Neutrophil (primary cell): ENCODE results near the gene CACNA1I.

Source experiments
- H3K27ac ChIP-seq: fragments of 200-600 bp; sonication (generic); 2 replicates; pipeline ENCODE4 v1.5.1; 2016; ENCODE audit warnings: mild to moderate bottlenecking, moderate library complexity
- H3K27me3 ChIP-seq: fragments of 200-600 bp; sonication (generic); 2 replicates; pipeline ENCODE4 v1.6.0; 2016; ENCODE audit warnings: mild to moderate bottlenecking
- H3K36me3 ChIP-seq: fragments of 200-600 bp; sonication (generic); 2 replicates; pipeline ENCODE4 v1.5.1; 2017
- H3K4me1 ChIP-seq, 2 experiments: fragments of 200-600 bp in 1 of 2; sonication (generic) in 1 of 2; 1 replicate in 1 of 2; 2 replicates in 1 of 2; pipeline versions ENCODE4 v1.5.1 to v1.6.1; 2013 to 2016; ENCODE audit warnings: low read depth in 1 of 2, low read length in 1 of 2, mild to moderate bottlenecking in 1 of 2, moderate library complexity in 1 of 2; ENCODE audit not compliant: control insufficient read depth in 1 of 2, insufficient read depth in 1 of 2
- H3K4me3 ChIP-seq, 2 experiments: fragments of 200-600 bp in 1 of 2; sonication (generic) in 1 of 2; 1 replicate in 1 of 2; 2 replicates in 1 of 2; pipeline ENCODE4 v1.5.1; 2013 to 2016; ENCODE audit warnings: low read depth in 1 of 2, low read length in 1 of 2, mild to moderate bottlenecking in 1 of 2, moderate library complexity in 1 of 2
- H3K9me3 ChIP-seq: fragments of 200-600 bp; sonication (generic); 2 replicates; pipeline ENCODE4 v1.5.1; 2016
- CTCF ChIP-seq: fragments of 200-600 bp; sonication (generic); IDR thresholded peaks from 2 replicates; pipeline ENCODE4 v1.5.1; 2016; ENCODE audit warnings: antibody characterized with exemption

Gene CACNA1I

GRCh38 chr22:39697790-39698430 is 127.4 kb downstream of the CACNA1I start:
- no peaks in the 10 kb centered on the region for H3K36me3 ChIP-seq
- H3K27ac ChIP-seq = no peak overlapping the region
- no peaks in the 10 kb centered on the region for H3K4me1 ChIP-seq
- H3K27me3 ChIP-seq = peaks cover 49% of the 10 kb centered on the region
- no peak for TF ChIP-seq CTCF
- no peak overlapping the region for H3K4me3 ChIP-seq
- no peaks in the 10 kb centered on the region for H3K9me3 ChIP-seq

- H3K4me3 ChIP-seq = no peak overlapping the region
- no peaks in the 10 kb centered on the region for H3K36me3 ChIP-seq
- TF ChIP-seq CTCF = no peak
- no peaks in the 10 kb centered on the region for H3K4me1 ChIP-seq
- H3K9me3 ChIP-seq = no peaks in the 10 kb centered on the region
- no peak overlapping the region for H3K27ac ChIP-seq
- peaks cover 33% of the 10 kb centered on the region for H3K27me3 ChIP-seq
Observed at GRCh38 chr22:39699631-39700360, 129.2 kb downstream of the CACNA1I start.

- H3K27me3 ChIP-seq = peaks cover 26% of the 10 kb centered on the region
- no peak overlapping the region for H3K27ac ChIP-seq
- no peak for TF ChIP-seq CTCF
- no peaks in the 10 kb centered on the region for H3K9me3 ChIP-seq
- no peaks in the 10 kb centered on the region for H3K4me1 ChIP-seq
- H3K36me3 ChIP-seq = no peaks in the 10 kb centered on the region
- no peak overlapping the region for H3K4me3 ChIP-seq
Observed at GRCh38 chr22:39700565-39700964, 130.0 kb downstream of the CACNA1I start.

GRCh38 chr22:39703091-39703490 is 132.5 kb downstream of the CACNA1I start:
- H3K9me3 ChIP-seq = no peaks in the 10 kb centered on the region
- H3K27ac ChIP-seq = no peak overlapping the region
- no peaks in the 10 kb centered on the region for H3K4me1 ChIP-seq
- no peak for TF ChIP-seq CTCF
- H3K36me3 ChIP-seq = no peaks in the 10 kb centered on the region
- H3K4me3 ChIP-seq = no peak overlapping the region
- peaks cover 2% of the 10 kb centered on the region for H3K27me3 ChIP-seq

- no peak for TF ChIP-seq CTCF
- Histone ChIP-seq H3K36me3 (no peaks in the 10 kb centered on the region), H3K4me1 (no peaks in the 10 kb centered on the region), H3K9me3 (no peaks in the 10 kb centered on the region), H3K27me3 (no peaks in the 10 kb centered on the region), H3K27ac (no peak overlapping the region), H3K4me3 (no peak overlapping the region)
Observed at GRCh38 chr22:39703928-39704639, 133.5 kb downstream of the CACNA1I start.
